ENCODE measurements around the gene CCDC141.

Gene CCDC141

GRCh38 chr2:178911039-178911438 lies 138.9 kb downstream of the CCDC141 start:
- DNase-seq, result no peak

GRCh38 chr2:178910005-178910404 lies 139.9 kb downstream of the CCDC141 start:
- no peak for DNase-seq

- DNase-seq, result no peak
Measured at GRCh38 chr2:178909507-178909906, 140.4 kb downstream of the CCDC141 start.

GRCh38 chr2:178908810-178909209 lies 141.1 kb downstream of the CCDC141 start:
- DNase-seq, result no peak

GRCh38 chr2:178905261-178905660 lies 144.7 kb downstream of the CCDC141 start:
- DNase-seq, result no peak

GRCh38 chr2:178899656-178900055 lies 150.3 kb downstream of the CCDC141 start:
- no peak for DNase-seq

GRCh38 chr2:178895872-178896271 lies 154.1 kb downstream of the CCDC141 start:
- no peak for DNase-seq

- DNase-seq, result no peak
Measured at GRCh38 chr2:178895171-178895570, 154.8 kb downstream of the CCDC141 start.

GRCh38 chr2:178892751-178893625 lies 156.9 kb downstream of the CCDC141 start:
- DNase-seq, result no peak

- no peak for DNase-seq
Measured at GRCh38 chr2:178891959-178892485, 157.9 kb downstream of the CCDC141 start.

- peak; percentile 48 for DNase-seq
Measured at GRCh38 chr2:178891265-178891958, 158.5 kb downstream of the CCDC141 start.

- no peak for DNase-seq
Measured at GRCh38 chr2:178886006-178886405, 163.9 kb downstream of the CCDC141 start.

- DNase-seq, result no peak
Measured at GRCh38 chr2:178884440-178884839, 165.5 kb downstream of the CCDC141 start.

GRCh38 chr2:178882666-178883440 lies 167.1 kb downstream of the CCDC141 start:
- DNase-seq, result no peak

GRCh38 chr2:178881075-178881474 lies 168.9 kb downstream of the CCDC141 start:
- DNase-seq, result no peak

GRCh38 chr2:178880257-178880656 lies 169.7 kb downstream of the CCDC141 start:
- DNase-seq, result no peak

- no peak for DNase-seq
Measured at GRCh38 chr2:178877874-178878273, 172.1 kb downstream of the CCDC141 start.

- DNase-seq, result no peak
Measured at GRCh38 chr2:178874529-178875240, 175.3 kb downstream of the CCDC141 start.

GRCh38 chr2:178873912-178874311 lies 176.0 kb downstream of the CCDC141 start:
- no peak for DNase-seq

- DNase-seq, result no peak
Measured at GRCh38 chr2:178871536-178871935, 178.4 kb downstream of the CCDC141 start.

GRCh38 chr2:178870703-178871102 lies 179.2 kb downstream of the CCDC141 start:
- no peak for DNase-seq

GRCh38 chr2:178865999-178866398 lies 183.9 kb downstream of the CCDC141 start:
- DNase-seq, result no peak
